Measurements from ENCODE around the gene VPS25.

Gene VPS25

DNA sequence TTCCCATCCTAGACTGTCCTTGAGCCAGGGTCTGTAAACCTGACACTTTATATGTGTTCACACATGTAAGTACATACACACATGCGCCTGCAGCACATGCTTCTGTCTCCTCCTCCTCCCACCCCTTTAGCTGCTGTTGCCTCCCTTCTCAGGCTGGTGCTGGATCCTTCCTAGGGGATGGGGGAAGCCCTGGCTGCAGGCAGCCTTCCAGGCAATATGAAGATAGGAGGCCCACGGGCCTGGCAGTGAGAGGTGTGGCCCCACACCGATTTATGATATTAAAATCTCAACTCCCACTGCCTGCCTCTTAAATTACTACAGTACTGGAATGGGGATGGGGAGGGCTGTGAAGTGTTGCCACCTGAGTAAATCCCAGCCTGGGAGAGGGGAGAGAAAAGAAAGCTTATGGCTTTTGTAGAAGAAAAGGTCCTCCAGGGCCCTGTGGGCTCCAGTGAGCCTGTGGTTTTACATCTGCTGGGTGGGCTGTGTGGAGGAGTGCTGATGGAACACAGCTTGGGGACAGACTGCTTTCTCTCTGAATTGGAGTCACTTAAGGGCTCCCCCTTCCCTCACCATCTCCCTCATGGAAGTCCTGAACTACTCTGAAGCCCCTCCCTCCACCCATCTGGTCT, 6.2 kb downstream of the VPS25 start:
- Histone ChIP-seq H3K4me3 (ENCODE audit: insufficient read depth, low read length, poor library complexity, severe bottlenecking) (no peak overlapping the region), H3K79me2 (ENCODE audit: insufficient read depth, low read length) (0 out of 2 replicates have a peak, but pooled peaks cover under 1% of the 10 kb centered on the region), H2AFZ (ENCODE audit: low read depth, low read length, severe bottlenecking) (no peak overlapping the region), H3K4me2 (ENCODE audit: low read depth, low read length, poor library complexity, severe bottlenecking) (no peak overlapping the region), H4K20me1 (ENCODE audit: low read depth, low read length) (no peaks in the 10 kb centered on the region), H3K27ac (ENCODE audit: low read depth, low read length) (no peak overlapping the region), H3K9ac (ENCODE audit: low read length) (no peak overlapping the region), H3F3A (ENCODE audit: insufficient read depth) (0 out of 2 replicates have a peak, but pooled peaks cover 3% of the 10 kb centered on the region), H3K36me3 (ENCODE audit: low read length) (peaks cover 4% of the 10 kb centered on the region), H3K9me3 (ENCODE audit: insufficient read depth, low read length) (no peaks in the 10 kb centered on the region), H3K27me3 (ENCODE audit: low read length) (no peaks in the 10 kb centered on the region), H3K9me2 (replicated peaks; ENCODE audit: insufficient read depth, low read length) (no peaks in the 10 kb centered on the region)
- TF ChIP-seq EZH2phosphoT487 (conservative IDR thresholded peaks at IDR 0.05; ENCODE audit: low read length) = no peak
- TF ChIP-seq, protein P1, sequence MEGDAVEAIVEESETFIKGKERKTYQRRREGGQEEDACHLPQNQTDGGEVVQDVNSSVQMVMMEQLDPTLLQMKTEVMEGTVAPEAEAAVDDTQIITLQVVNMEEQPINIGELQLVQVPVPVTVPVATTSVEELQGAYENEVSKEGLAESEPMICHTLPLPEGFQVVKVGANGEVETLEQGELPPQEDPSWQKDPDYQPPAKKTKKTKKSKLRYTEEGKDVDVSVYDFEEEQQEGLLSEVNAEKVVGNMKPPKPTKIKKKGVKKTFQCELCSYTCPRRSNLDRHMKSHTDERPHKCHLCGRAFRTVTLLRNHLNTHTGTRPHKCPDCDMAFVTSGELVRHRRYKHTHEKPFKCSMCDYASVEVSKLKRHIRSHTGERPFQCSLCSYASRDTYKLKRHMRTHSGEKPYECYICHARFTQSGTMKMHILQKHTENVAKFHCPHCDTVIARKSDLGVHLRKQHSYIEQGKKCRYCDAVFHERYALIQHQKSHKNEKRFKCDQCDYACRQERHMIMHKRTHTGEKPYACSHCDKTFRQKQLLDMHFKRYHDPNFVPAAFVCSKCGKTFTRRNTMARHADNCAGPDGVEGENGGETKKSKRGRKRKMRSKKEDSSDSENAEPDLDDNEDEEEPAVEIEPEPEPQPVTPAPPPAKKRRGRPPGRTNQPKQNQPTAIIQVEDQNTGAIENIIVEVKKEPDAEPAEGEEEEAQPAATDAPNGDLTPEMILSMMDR (IDR thresholded peaks at IDR 0.05; ENCODE audit: insufficient read depth, low read length, poor library complexity, severe bottlenecking) = no peak

DNA sequence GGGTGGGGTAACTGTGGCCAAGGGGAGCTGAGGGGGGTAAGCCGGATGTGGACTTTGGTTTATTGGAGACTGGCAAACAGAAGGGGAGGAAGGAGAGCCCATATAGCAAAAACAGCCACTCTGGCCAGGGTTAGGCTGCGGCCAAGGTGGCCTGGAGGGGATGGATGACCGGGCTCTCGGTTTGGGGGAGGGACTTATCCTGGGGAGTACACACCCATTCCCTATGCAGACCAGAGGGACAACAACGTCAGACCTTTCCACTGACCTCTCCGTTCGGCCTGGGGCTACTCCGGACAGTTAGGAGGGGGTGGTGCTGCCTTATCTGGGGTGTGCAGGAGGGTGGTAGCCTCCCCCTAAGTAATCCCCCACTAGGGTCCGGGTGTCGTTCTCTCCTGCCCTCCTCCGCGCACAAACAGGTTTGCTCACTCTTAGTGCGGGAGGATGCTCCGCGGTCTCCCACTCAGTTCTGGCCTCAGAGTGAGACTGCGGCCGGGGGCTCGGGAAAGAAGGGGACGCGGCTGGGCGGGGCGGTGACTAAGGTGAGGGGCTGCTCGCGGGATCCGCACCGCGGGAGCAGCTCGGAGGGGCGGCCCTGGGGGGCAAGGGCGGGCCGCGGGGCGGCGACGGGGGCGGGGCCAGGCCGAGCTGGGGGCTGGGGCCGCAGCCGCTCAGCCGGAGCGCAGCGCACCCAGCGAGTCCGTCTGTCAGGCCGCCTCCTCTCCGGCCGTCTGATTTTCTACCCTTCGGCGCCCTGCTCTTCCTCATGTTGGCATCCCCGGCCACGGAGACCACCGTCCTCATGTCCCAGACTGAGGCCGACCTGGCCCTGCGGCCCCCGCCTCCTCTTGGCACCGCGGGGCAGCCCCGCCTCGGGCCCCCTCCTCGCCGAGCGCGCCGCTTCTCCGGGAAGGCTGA, 6.9 kb downstream of the VPS25 start, which contains the start of gene WNK4:
Gene WNK4 (plus strand): TSS at position 675 of the 915 bp plus-strand sequence. CDS start 89 bp downstream, at position 764.
- no peak within 1 kb of the TSS for H2AFZ ChIP-seq (ENCODE audit: low read depth, low read length, severe bottlenecking)
- H3K4me2 ChIP-seq (ENCODE audit: low read depth, low read length, poor library complexity, severe bottlenecking) = no peak within 1 kb of the TSS
- no peaks in the 10 kb centered on the region for H4K20me1 ChIP-seq (ENCODE audit: low read depth, low read length)
- H3K36me3 ChIP-seq (ENCODE audit: low read length) = peaks cover 4% of the 10 kb centered on the region
- H3K27me3 ChIP-seq (ENCODE audit: low read length) = no peaks in the 10 kb centered on the region
- TF ChIP-seq EZH2phosphoT487 (conservative IDR thresholded peaks at IDR 0.05; ENCODE audit: low read length) = no peak
- no peaks in the 10 kb centered on the region for H3K79me2 ChIP-seq (ENCODE audit: insufficient read depth, low read length)
- H3K9me3 ChIP-seq (ENCODE audit: insufficient read depth, low read length) = no peaks in the 10 kb centered on the region
- H3K9me2 ChIP-seq (replicated peaks; ENCODE audit: insufficient read depth, low read length) = no peaks in the 10 kb centered on the region
- H3K4me3 ChIP-seq (ENCODE audit: insufficient read depth, low read length, poor library complexity, severe bottlenecking) = no peak within 1 kb of the TSS
- H3K27ac ChIP-seq (ENCODE audit: low read depth, low read length) = no peak within 1 kb of the TSS
- no peak within 1 kb of the TSS for H3K9ac ChIP-seq (ENCODE audit: low read length)
- H3F3A ChIP-seq (ENCODE audit: insufficient read depth) = no peaks in the 10 kb centered on the region

DNA sequence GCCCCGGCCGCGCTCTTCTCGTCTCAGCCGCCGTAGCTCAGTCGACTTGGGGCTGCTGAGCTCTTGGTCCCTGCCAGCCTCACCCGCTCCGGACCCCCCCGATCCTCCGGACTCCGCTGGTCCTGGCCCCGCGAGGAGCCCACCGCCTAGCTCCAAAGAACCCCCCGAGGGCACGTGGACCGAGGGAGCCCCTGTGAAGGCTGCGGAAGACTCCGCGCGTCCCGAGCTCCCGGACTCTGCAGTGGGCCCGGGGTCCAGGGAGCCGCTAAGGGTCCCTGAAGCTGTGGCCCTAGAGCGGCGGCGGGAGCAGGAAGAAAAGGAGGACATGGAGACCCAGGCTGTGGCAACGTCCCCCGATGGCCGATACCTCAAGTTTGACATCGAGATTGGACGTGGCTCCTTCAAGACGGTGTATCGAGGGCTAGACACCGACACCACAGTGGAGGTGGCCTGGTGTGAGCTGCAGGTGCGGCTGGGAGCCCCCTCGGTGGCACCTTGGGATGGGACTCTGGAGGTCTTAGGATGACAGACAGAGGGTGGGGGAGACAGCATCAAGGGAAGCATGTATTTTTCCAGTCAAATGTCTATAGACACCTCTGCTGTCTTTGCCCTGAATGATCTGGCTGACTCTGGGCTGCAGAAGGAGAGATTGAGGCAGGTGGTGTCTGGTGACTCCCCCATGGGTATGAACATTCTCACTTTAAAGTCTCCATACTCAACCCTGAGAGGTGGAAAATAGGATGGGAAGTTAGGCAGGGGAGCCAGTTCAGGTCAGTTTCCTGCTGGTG, 7.8 kb downstream of the VPS25 start:
- Histone ChIP-seq H3K9ac (ENCODE audit: low read length) (no peak overlapping the region), H3K4me2 (ENCODE audit: low read depth, low read length, poor library complexity, severe bottlenecking) (no peak overlapping the region)

More for the DNA sequence above, 7.8 kb downstream of the VPS25 start:
- H2AFZ ChIP-seq (ENCODE audit: low read depth, low read length, severe bottlenecking) = no peak overlapping the region
- no peaks in the 10 kb centered on the region for H3K27me3 ChIP-seq (ENCODE audit: low read length)
- H3K9me3 ChIP-seq (ENCODE audit: insufficient read depth, low read length) = no peaks in the 10 kb centered on the region
- TF ChIP-seq, protein P1 (IDR thresholded peaks at IDR 0.05; ENCODE audit: insufficient read depth, low read length, poor library complexity, severe bottlenecking) = no peak
- TF ChIP-seq EZH2phosphoT487 (conservative IDR thresholded peaks at IDR 0.05; ENCODE audit: low read length) = no peak
- H3K9me2 ChIP-seq (replicated peaks; ENCODE audit: insufficient read depth, low read length) = no peaks in the 10 kb centered on the region
- H3K36me3 ChIP-seq (ENCODE audit: low read length) = no peaks in the 10 kb centered on the region; the same call in 1 of the 2 replicates
- no peaks in the 10 kb centered on the region for H3F3A ChIP-seq (ENCODE audit: insufficient read depth)
- no peaks in the 10 kb centered on the region for H4K20me1 ChIP-seq (ENCODE audit: low read depth, low read length)
- H3K27ac ChIP-seq (ENCODE audit: low read depth, low read length) = no peak overlapping the region
- H3K4me3 ChIP-seq (ENCODE audit: insufficient read depth, low read length, poor library complexity, severe bottlenecking) = no peak overlapping the region
- H3K79me2 ChIP-seq (ENCODE audit: insufficient read depth, low read length) = no peaks in the 10 kb centered on the region
